ENCODE data around the gene HS3ST4. TPM values are rescaled to one million over a fixed set of nuclear protein-coding genes. Genes with fewer than 3 reads are reported as not detected.
A peak's percentile ranks its signal among the peaks of the same experiment; 100 is the strongest.

The HS3ST4 gene
- total and polyA plus RNA-seq, 2 experiments from 2014 or later = not detected

GRCh38 chr16:25707553-25707952 lies 15.8 kb downstream of the HS3ST4 start:
- no peaks in the 10 kb centered on the region for H3K27me3 ChIP-seq (replicated peaks; ENCODE audit: insufficient read depth)
- H3K27ac ChIP-seq = no peak overlapping the region
- no peak overlapping the region for H3K4me3 ChIP-seq
- 21 to 30% methylated on average over 1 of the region's 1 CpG for WGBS, 2 experiments (ENCODE audit: low coverage in 1 of 2, low lambda C conversion rate in 2 of 2, missing lambda C conversion rate in 2 of 2)
- no peaks in the 10 kb centered on the region for H3K4me1 ChIP-seq (ENCODE audit: insufficient read depth)
- H2AFZ ChIP-seq = no peak overlapping the region
- no peaks in the 10 kb centered on the region for H3K79me2 ChIP-seq (ENCODE audit: insufficient read depth)
- H3K9me3 ChIP-seq (ENCODE audit: low read depth) = no peaks in the 10 kb centered on the region
- in situ Hi-C loops (cut with MboI) = no loop called here
- TF ChIP-seq EZH2 (IDR thresholded peaks at IDR 0.05; ENCODE audit: insufficient read depth, poor library complexity, severe bottlenecking) (no peak), EZH2phosphoT487 (IDR thresholded peaks at IDR 0.05; ENCODE audit: insufficient read depth, low read depth) (no peak)
- H3K4me2 ChIP-seq (ENCODE audit: unreplicated experiment) = no peak overlapping the region
- H3K36me3 ChIP-seq (ENCODE audit: low read depth) = no peaks in the 10 kb centered on the region
- H3K9ac ChIP-seq = no peak overlapping the region
- DNase-seq = no peak
- H4K20me1 ChIP-seq (ENCODE audit: insufficient read depth) = no peaks in the 10 kb centered on the region
- no peaks in the 10 kb centered on the region for H3K9me2 ChIP-seq (ENCODE audit: insufficient read depth)
- no peaks in the 10 kb centered on the region for H3F3A ChIP-seq (ENCODE audit: insufficient read depth)

GRCh38 chr16:25707982-25708583 lies 16.3 kb downstream of the HS3ST4 start:
- Histone ChIP-seq H3K79me2 (ENCODE audit: insufficient read depth) (no peaks in the 10 kb centered on the region), H3K9me3 (ENCODE audit: low read depth) (no peaks in the 10 kb centered on the region), H3K9me2 (ENCODE audit: insufficient read depth) (no peaks in the 10 kb centered on the region), H3K27me3 (replicated peaks; ENCODE audit: insufficient read depth) (no peaks in the 10 kb centered on the region), H3K4me3 (no peak overlapping the region), H3K9ac (no peak overlapping the region), H3K27ac (no peak overlapping the region), H3K4me1 (ENCODE audit: insufficient read depth) (no peaks in the 10 kb centered on the region), H3K36me3 (ENCODE audit: low read depth) (no peaks in the 10 kb centered on the region), H2AFZ (no peak overlapping the region), H3F3A (ENCODE audit: insufficient read depth) (no peaks in the 10 kb centered on the region), H4K20me1 (ENCODE audit: insufficient read depth) (no peaks in the 10 kb centered on the region), H3K4me2 (ENCODE audit: unreplicated experiment) (no peak overlapping the region)
- DNase-seq = peak; percentile 30
- in situ Hi-C loops (cut with MboI) = no loop called here
- WGBS, 2 experiments (ENCODE audit: low coverage in 1 of 2, low lambda C conversion rate in 2 of 2, missing lambda C conversion rate in 2 of 2) = 25 to 30% methylated on average over 3 of the region's 3 CpGs
- TF ChIP-seq EZH2phosphoT487 (IDR thresholded peaks at IDR 0.05; ENCODE audit: insufficient read depth, low read depth) (no peak), EZH2 (IDR thresholded peaks at IDR 0.05; ENCODE audit: insufficient read depth, poor library complexity, severe bottlenecking) (no peak)

- TF ChIP-seq EZH2phosphoT487 (IDR thresholded peaks at IDR 0.05; ENCODE audit: insufficient read depth, low read depth) (no peak), EZH2 (IDR thresholded peaks at IDR 0.05; ENCODE audit: insufficient read depth, poor library complexity, severe bottlenecking) (no peak)
- no peaks in the 10 kb centered on the region for H3K9me3 ChIP-seq (ENCODE audit: low read depth)
- no peaks in the 10 kb centered on the region for H4K20me1 ChIP-seq (ENCODE audit: insufficient read depth)
- H3K4me2 ChIP-seq (ENCODE audit: unreplicated experiment) = no peak overlapping the region
- in situ Hi-C loops (cut with MboI) = no loop called here
- no peak for DNase-seq
- H3K4me1 ChIP-seq (ENCODE audit: insufficient read depth) = no peaks in the 10 kb centered on the region
- no peak overlapping the region for H3K9ac ChIP-seq
- no peak overlapping the region for H2AFZ ChIP-seq
- H3K9me2 ChIP-seq (ENCODE audit: insufficient read depth) = no peaks in the 10 kb centered on the region
- no peak overlapping the region for H3K27ac ChIP-seq
- H3K36me3 ChIP-seq (ENCODE audit: low read depth) = no peaks in the 10 kb centered on the region
- no peaks in the 10 kb centered on the region for H3K27me3 ChIP-seq (replicated peaks; ENCODE audit: insufficient read depth)
- H3K79me2 ChIP-seq (ENCODE audit: insufficient read depth) = no peaks in the 10 kb centered on the region
- WGBS, 2 experiments (ENCODE audit: low coverage in 1 of 2, low lambda C conversion rate in 2 of 2, missing lambda C conversion rate in 2 of 2) = 2 to 3% methylated on average over 7 of the region's 7 CpGs
- H3F3A ChIP-seq (ENCODE audit: insufficient read depth) = no peaks in the 10 kb centered on the region
- H3K4me3 ChIP-seq = no peak overlapping the region
Measured at GRCh38 chr16:25709213-25709612, 17.5 kb downstream of the HS3ST4 start.

- Histone ChIP-seq H3K36me3 (ENCODE audit: low read depth) (no peaks in the 10 kb centered on the region), H3K9me2 (ENCODE audit: insufficient read depth) (no peaks in the 10 kb centered on the region), H3K4me2 (ENCODE audit: unreplicated experiment) (no peak overlapping the region), H3K27me3 (replicated peaks; ENCODE audit: insufficient read depth) (no peaks in the 10 kb centered on the region), H3K9ac (no peak overlapping the region), H3F3A (ENCODE audit: insufficient read depth) (no peaks in the 10 kb centered on the region), H2AFZ (no peak overlapping the region), H3K4me1 (ENCODE audit: insufficient read depth) (no peaks in the 10 kb centered on the region), H3K9me3 (ENCODE audit: low read depth) (no peaks in the 10 kb centered on the region), H3K4me3 (no peak overlapping the region), H3K27ac (no peak overlapping the region), H4K20me1 (ENCODE audit: insufficient read depth) (no peaks in the 10 kb centered on the region), H3K79me2 (ENCODE audit: insufficient read depth) (no peaks in the 10 kb centered on the region)
- in situ Hi-C loops (cut with MboI) = no loop called here
- WGBS, 2 experiments (ENCODE audit: low coverage in 1 of 2, low lambda C conversion rate in 2 of 2, missing lambda C conversion rate in 2 of 2) = 37 to 45% methylated on average over 13 of the region's 13 CpGs
- TF ChIP-seq EZH2 (IDR thresholded peaks at IDR 0.05; ENCODE audit: insufficient read depth, poor library complexity, severe bottlenecking) (no peak), EZH2phosphoT487 (IDR thresholded peaks at IDR 0.05; ENCODE audit: insufficient read depth, low read depth) (no peak)
- DNase-seq = no peak
Measured at GRCh38 chr16:25713785-25714570, 22.2 kb downstream of the HS3ST4 start.
